Activated naive CD4-positive, alpha-beta T cell treated with anti-CD3 and anti-CD28 coated beads, Interleukin-2, amount 10 ng/mL, durations not matched to agents 7 days and 5 days (primary cell): Measurements from ENCODE around the gene NSFL1C.

Experiments used
- CTCF ChIA-PET: fragments of 350-600 bp; sonication (Branson Sonifier 250); formaldehyde crosslinking; loops from one replicate; lab custom pipeline; 2021; ENCODE audit warnings: antibody characterized with exemption; lab: Charles Lee
- DNase-seq: peaks from one replicate; pipeline ENCODE4 v3.0.0-alpha.2; 2020
- H3K27ac Mint-ChIP-seq: one replicate; pipeline ENCODE4 v1.8.0; 2021; ENCODE audit warnings: mild to moderate bottlenecking, moderate library complexity, mixed read lengths
- H3K27me3 Mint-ChIP-seq: one replicate; pipeline ENCODE4 v1.8.0; 2021; ENCODE audit warnings: mild to moderate bottlenecking, mixed read lengths
- H3K36me3 Mint-ChIP-seq: one replicate; pipeline ENCODE4 v1.8.0; 2021; ENCODE audit warnings: mixed read lengths
- H3K4me1 Mint-ChIP-seq: one replicate; pipeline ENCODE4 v1.8.0; 2021; ENCODE audit warnings: mixed read lengths
- H3K4me3 Mint-ChIP-seq: one replicate; pipeline ENCODE4 v1.8.0; 2021; ENCODE audit warnings: mild to moderate bottlenecking, moderate library complexity, mixed read lengths
- H3K9me3 Mint-ChIP-seq: one replicate; pipeline ENCODE4 v1.8.0; 2021; ENCODE audit warnings: mixed read lengths

NSFL1C gene

DNA sequence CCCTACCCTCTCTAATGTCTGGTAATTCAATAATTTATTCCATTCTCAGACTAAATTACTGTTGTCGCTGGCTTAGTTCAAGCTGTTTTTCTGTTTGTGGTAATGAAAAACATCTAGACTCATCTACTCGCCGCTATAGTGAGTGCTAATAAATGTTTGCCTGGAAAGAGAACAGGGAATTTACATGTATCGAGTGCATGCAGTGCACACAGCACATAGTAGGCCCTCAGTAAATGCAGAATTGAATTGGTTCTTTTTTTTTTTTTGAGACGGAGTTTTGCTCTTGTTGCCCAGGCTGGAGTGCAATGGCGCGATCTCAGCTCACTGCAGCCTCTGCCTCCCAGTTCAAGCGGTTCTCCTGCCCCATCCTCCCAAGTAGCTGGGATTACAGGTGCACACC lies 7.7 kb upstream of the NSFL1C start:
- Mint-ChIP-seq H3K36me3 (no peaks in the 10 kb centered on the region), H3K4me3 (no peak overlapping the region), H3K27ac (no peak overlapping the region), H3K27me3 (peaks cover 24% of the 10 kb centered on the region), H3K9me3 (no peaks in the 10 kb centered on the region), H3K4me1 (no peaks in the 10 kb centered on the region)
- no peak for DNase-seq
- CTCF ChIA-PET: interaction anchor here (1.0 to 4.2 kb wide), 3 partner anchors 23 to 32 kb away, joined by 3 to 20 read pairs (median 3); no protein-coding TSS in a partner anchor

DNA sequence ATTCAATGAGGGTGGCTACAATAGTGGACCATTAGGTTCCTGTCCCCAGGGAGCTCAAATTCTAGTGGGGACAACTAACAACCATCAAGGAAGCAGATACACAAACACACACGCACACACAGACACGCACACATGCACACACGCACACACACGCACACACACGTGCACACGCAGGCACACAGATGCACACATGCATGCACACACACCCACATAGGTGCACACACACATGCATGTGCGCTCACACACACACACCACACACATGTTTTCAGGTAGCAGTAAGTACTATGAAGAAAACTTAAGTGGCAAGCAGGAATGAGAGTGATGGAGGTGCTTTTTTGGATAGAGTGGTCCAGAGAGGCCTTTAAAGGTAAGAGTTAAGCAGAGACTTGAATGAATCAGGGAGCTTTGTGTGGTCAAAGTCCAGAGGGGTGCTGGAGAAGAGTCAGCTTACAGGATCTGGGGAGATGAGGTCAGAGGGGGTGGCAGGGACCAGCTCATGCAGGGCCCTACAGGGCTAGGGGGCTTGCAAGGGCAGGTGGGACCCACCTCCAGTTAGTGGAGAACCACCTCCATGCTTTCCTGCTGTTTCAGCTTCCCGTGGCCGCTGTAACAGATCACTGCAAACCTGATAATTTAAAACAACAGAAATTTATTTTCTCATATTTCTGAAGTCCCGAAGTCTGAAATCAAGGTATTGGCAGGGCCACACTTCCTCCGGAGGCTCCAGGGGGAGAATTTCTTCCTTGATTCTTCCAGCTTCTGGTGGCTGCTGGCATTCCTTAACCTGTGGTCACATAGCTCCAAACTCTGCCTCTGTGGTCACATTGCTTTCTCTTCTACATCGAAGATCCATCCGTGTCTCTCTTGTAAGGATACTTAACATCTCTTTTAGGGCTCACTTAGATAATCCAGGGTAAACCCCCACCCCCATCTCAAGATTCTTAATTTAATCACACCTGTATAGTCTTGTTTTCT lies 6.9 kb upstream of the NSFL1C start:
- Mint-ChIP-seq H3K27ac (no peak overlapping the region), H3K36me3 (no peaks in the 10 kb centered on the region), H3K4me1 (no peaks in the 10 kb centered on the region), H3K9me3 (no peaks in the 10 kb centered on the region), H3K27me3 (peaks cover 32% of the 10 kb centered on the region), H3K4me3 (no peak overlapping the region)
- CTCF ChIA-PET: interaction anchor here (1.0 to 4.2 kb wide), 4 partner anchors 24 to 34 kb away, joined by 3 to 20 read pairs (median 3); no protein-coding TSS in a partner anchor
- DNase-seq: no peak

DNA sequence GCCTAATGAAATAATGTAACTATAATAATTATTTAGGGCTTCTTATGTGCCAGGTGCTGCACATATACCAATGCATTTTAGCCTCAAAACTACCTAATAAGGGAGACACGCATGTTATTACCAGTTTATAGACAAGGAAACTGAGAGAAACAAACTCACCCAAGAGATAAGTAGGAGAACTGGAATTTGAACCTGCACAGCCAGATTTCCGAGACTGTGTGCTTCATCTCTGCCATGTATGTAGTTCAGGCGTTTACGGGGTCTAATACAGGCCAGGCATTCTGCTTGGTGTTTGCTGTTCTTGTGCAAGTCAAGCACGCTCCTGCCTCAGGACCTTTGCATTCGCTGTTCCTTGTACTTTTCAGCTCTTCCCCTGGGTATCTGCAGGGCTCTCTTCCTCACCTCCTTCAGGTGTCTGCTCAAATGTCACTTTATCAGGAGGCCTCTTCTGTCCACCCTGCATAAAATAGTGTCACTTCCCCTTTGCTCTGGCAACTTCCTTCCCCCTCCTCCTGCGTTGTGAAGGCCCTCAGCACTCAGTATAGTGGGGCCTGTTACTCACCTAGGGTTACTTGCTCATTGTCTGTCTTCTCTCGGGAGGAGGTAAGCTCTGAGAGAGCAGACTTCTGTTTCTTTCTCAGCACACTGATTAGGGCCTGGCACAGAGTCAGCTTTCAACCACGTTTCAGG lies 6.1 kb upstream of the NSFL1C start:
- peaks cover 6% of the 10 kb centered on the region for H3K4me1 Mint-ChIP-seq
- H3K27me3 Mint-ChIP-seq: peaks cover 36% of the 10 kb centered on the region
- CTCF ChIA-PET: interaction anchor here (1.5 to 4.2 kb wide), 2 partner anchors 31 to 33 kb away, joined by 3 to 20 read pairs; no protein-coding TSS in a partner anchor
- no peak overlapping the region for H3K4me3 Mint-ChIP-seq
- no peak overlapping the region for H3K27ac Mint-ChIP-seq
- H3K36me3 Mint-ChIP-seq: no peaks in the 10 kb centered on the region
- DNase-seq: no peak
- no peaks in the 10 kb centered on the region for H3K9me3 Mint-ChIP-seq

DNA sequence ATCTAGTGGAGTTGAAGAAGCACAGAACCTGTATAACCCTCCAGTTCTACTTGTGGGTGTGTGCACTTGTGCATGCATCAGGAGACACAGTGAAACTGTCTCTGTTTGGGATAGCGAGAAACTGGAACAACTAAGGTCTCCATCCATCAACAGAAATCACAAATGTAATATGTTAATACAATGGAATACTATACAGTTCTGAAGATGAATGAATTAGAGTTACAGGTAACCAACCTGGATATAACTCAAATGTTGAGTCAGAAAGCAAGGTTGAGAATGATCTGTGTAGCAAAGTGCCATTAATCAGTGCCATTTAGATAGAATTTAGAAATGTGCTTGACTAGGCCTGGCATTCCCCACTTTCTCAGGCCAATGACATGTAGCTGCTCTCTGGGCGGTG lies 4.6 kb upstream of the NSFL1C start:
- H3K4me3 Mint-ChIP-seq: no peak overlapping the region
- H3K36me3 Mint-ChIP-seq: no peaks in the 10 kb centered on the region
- peaks cover 14% of the 10 kb centered on the region for H3K4me1 Mint-ChIP-seq
- H3K27ac Mint-ChIP-seq: no peak overlapping the region
- CTCF ChIA-PET: interaction anchor here (0.7 kb wide), 1 partner anchor 35 kb away, joined by 3 read pairs; no protein-coding TSS in a partner anchor
- no peak for DNase-seq
- H3K27me3 Mint-ChIP-seq: peaks cover 41% of the 10 kb centered on the region
- no peaks in the 10 kb centered on the region for H3K9me3 Mint-ChIP-seq

DNA sequence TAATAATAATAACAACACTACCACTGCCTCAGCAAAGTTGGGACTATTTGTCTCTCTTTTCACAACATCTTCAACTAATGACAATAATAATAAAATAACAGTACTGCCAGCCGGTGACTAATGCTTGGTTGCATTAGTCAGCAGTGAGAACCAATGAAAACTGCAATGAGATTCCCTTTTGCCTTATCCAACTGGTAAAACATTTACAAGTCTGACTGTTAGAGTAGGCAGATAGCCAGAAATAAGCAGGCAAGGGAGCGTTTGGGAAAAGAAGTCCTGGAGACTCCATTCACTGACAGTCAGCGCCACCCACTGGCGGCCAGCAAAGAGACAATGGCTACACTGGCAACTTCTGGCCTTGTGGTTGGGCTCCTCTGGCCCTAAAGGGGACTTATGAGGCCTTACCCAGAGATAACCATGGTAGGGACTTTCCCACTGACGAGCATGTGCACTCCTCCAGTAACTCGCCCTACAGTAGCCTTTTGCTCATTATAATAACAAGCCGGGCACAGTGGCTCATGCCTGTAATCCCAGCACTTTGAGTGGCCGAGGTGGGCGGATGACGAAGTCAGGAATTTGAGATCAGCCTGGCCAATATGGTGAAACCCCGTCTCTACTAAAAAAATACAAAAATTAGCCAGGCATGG lies 3.4 kb upstream of the NSFL1C start:
- Mint-ChIP-seq H3K4me1 (peaks cover 24% of the 10 kb centered on the region), H3K9me3 (no peaks in the 10 kb centered on the region), H3K27me3 (peaks cover 38% of the 10 kb centered on the region), H3K36me3 (peaks cover 3% of the 10 kb centered on the region), H3K4me3 (no peak overlapping the region), H3K27ac (no peak overlapping the region)
- CTCF ChIA-PET: interaction anchor here (0.7 kb wide), 1 partner anchor 33 kb away, joined by 5 read pairs; no protein-coding TSS in a partner anchor
- DNase-seq: peak; percentile 38

DNA sequence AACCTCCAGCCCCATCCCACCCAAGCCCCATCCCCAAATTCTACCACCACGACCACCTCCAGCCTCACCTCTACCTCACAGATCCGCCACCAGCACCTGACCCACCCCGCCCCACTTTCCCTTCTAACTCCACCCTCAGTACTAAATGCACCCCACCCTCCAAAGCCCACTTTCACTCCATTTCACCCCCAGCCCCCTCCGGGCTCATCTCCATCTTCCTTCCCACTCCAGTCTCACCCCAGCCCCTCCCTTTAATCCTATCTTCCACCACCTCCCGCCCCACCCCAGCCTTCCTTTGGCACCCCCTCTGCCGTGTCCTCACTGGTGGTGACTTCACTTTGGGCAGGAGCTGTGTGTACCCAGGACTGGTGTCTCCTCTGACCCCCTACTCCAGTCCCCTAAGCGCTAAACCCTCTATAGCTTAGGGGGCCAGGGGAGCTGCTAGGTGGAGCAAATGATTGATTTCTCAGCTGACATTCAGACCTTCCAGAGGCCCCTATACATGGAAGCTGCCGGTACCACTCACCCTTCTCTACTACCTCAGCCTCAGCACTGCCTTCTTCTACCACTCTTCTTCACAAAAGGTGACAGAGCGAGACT lies 2.8 kb upstream of the NSFL1C start:
- Mint-ChIP-seq H3K27ac (no peak overlapping the region), H3K9me3 (no peaks in the 10 kb centered on the region), H3K4me1 (peaks cover 30% of the 10 kb centered on the region), H3K27me3 (peaks cover 38% of the 10 kb centered on the region), H3K36me3 (peaks cover 6% of the 10 kb centered on the region), H3K4me3 (no peak overlapping the region)
- DNase-seq: no peak
- CTCF ChIA-PET: interaction anchor here (0.5 to 4.3 kb wide), 6 partner anchors 15 to 308 kb away, joined by 3 to 19 read pairs (median 4); no protein-coding TSS in a partner anchor

DNA sequence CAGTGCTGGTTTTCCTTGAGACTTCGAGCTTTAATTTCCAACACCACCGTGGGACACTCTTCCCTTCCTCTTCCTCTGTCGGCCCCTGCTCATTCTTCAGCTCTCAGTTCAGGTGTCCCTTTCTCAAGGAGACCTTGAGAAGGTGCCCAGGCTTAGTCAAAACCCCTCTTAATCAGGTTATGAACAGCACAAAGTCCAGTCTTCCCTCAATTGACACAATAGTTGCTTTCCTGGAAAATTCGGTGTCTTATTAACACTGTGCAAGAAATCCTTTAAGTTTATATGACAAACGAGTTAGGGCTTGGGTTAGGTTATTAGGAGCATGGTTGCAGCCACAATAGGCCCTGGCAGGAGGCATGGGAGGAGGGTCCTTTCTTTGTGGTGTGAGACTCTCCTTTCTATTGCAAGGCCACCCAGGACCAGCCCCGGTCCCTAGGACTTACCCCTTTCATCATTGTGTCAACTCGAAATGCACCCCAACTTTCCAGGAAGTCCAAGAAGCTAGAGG lies 1.5 kb upstream of the NSFL1C start:
- CTCF ChIA-PET: interaction anchor here (0.8 to 4.3 kb wide), 14 partner anchors 9 to 309 kb away, joined by 3 to 19 read pairs (median 4); no protein-coding TSS in a partner anchor
- peaks cover 6% of the 10 kb centered on the region for H3K36me3 Mint-ChIP-seq
- no peak for DNase-seq
- H3K4me3 Mint-ChIP-seq: no peak overlapping the region
- H3K9me3 Mint-ChIP-seq: no peaks in the 10 kb centered on the region
- no peak overlapping the region for H3K27ac Mint-ChIP-seq
- H3K4me1 Mint-ChIP-seq: peaks cover 42% of the 10 kb centered on the region
- peaks cover 36% of the 10 kb centered on the region for H3K27me3 Mint-ChIP-seq

DNA sequence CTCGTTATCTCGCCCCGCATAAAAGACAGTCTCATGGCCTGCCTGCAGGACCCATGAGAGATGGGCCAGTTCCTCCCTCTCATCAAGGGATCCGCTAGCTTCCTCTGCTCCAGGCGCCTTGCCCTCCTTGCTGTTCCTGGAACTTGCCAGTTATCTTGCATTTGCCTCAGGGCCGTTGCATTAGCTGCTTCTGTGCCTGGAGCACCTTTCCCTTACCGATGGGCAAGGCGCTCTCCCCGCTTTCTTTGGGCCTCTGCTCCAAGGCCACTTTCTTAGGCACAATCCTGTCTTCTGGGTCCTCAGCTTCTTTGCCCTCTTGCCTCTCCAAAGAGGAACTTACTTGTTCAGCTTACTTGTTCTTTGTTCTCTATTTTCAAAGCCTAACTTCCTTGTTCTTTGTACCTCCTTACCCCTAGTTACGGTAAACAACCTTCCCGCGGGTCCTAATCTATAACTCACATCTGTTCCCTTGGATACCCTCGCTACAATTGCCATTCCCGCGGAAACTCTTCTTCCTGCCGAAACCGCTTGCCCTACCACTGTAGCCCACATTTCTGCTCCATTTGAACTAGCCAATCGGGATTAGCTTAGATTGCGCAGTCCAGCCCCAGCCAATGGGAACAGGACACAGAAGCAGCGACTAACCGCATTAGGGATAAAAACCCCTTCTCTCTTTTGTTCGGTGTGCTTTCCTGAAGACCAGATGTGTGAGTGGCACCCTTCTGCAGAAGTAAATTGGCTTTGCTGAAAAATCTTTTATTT lies 887 bp upstream of the NSFL1C start:
- peak; percentile 21 for DNase-seq
- H3K36me3 Mint-ChIP-seq: peaks cover 10% of the 10 kb centered on the region
- H3K9me3 Mint-ChIP-seq: no peaks in the 10 kb centered on the region
- peaks cover 47% of the 10 kb centered on the region for H3K4me1 Mint-ChIP-seq
- CTCF ChIA-PET: interaction anchor here (0.8 to 4.3 kb wide), 16 partner anchors 9 to 310 kb away, joined by 3 to 19 read pairs (median 4); no protein-coding TSS in a partner anchor
- H3K4me3 Mint-ChIP-seq: peak overlapping the region; percentile 78
- peak overlapping the region; percentile 70 for H3K27ac Mint-ChIP-seq
- peaks cover 36% of the 10 kb centered on the region for H3K27me3 Mint-ChIP-seq

DNA sequence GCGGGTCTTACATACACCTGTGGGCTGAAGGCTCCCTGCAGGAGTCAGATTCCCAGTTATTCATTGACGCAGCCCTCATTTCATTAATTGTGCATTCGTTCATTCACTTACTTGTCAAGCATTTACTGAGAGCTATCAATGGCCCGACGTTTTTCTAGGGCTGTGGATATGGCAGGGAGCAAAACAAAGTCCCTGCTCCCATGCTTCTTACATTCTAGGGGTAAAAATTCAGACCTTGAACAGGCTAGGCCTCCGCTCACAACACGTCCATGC lies 369 bp upstream of the NSFL1C start:
- Mint-ChIP-seq H3K27me3 (peaks cover 36% of the 10 kb centered on the region), H3K4me1 (peaks cover 47% of the 10 kb centered on the region), H3K36me3 (peaks cover 10% of the 10 kb centered on the region), H3K9me3 (no peaks in the 10 kb centered on the region), H3K4me3 (peak overlapping the region; percentile 78), H3K27ac (no peak overlapping the region)
- CTCF ChIA-PET: interaction anchor here (0.8 to 4.3 kb wide), 14 partner anchors 8 to 310 kb away, joined by 3 to 19 read pairs (median 4); no protein-coding TSS in a partner anchor
- no peak for DNase-seq

DNA sequence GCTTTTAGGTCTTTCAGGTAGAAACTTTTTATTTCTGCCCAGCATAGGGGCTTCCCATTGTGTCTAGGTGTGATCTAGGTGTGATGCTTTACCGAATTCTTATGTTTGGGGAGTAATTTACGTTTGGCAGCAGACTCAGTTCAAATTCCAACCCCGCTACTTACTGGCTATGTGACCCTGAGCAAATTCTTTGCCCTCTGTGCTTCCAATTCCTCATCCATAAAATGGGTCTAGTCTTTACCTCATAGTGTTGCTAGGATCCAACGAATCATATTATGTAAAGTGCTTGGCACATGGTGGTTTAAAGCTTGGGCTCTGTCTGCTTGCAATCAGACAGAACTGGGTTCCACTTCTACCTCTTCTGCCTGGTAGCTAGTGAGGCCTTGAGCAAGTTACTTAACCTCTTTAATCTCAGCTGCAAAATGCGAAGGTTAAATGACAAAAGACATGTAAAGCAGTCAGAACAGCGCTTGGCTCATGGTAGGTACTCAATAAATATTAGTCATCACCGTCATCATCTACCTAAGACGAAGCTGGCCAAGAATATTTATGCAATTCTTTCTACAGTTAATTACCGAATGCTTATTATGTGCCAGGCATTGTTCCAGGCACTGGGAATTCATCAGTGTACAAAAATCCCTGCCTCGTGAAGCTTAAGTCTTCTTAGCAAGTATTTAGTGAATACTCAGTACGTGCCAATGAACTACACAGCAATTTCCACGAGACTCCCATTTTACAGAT lies 1.0 kb downstream of the NSFL1C start:
- peaks cover 47% of the 10 kb centered on the region for H3K4me1 Mint-ChIP-seq
- peak overlapping the region; percentile 77 for H3K27ac Mint-ChIP-seq
- peak overlapping the region; percentile 78 for H3K4me3 Mint-ChIP-seq
- peaks cover 29% of the 10 kb centered on the region for H3K27me3 Mint-ChIP-seq
- CTCF ChIA-PET: interaction anchor here (1.1 to 4.3 kb wide), 6 partner anchors 12 to 311 kb away, joined by 3 to 19 read pairs (median 4); no protein-coding TSS in a partner anchor
- DNase-seq: no peak
- H3K36me3 Mint-ChIP-seq: peaks cover 13% of the 10 kb centered on the region
- H3K9me3 Mint-ChIP-seq: no peaks in the 10 kb centered on the region

DNA sequence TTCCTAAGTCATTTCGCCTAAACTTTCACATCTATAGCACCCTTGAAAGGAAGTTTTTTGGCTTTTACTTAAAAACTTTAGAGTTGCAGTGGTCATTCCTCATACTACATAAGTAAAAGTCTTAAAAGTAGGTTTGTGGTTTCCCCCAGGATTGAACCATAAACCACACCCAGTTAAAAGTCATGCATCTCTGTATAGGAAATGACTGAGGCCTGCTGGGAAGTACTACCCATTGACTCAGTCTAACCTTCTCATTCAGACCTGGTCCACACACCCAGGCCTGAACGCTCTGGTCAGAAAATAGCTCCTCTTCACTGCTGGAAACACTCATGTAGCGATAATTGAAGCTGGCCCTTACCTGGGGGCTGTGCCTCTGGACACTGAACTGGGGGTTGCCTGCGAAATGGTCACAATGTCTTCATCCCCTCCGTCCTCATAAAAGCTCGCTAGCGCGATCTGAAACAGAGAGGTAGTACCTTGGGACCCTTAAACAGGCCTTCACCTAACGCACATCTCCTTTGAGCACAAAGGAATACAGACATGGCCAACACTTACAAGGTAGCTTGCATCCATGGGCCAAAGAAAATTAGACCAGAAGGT lies 2.6 kb downstream of the NSFL1C start:
- no peak for DNase-seq
- Mint-ChIP-seq H3K4me1 (peaks cover 47% of the 10 kb centered on the region), H3K4me3 (peak overlapping the region; percentile 13), H3K9me3 (no peaks in the 10 kb centered on the region), H3K36me3 (peaks cover 18% of the 10 kb centered on the region), H3K27ac (peak overlapping the region; percentile 29), H3K27me3 (peaks cover 20% of the 10 kb centered on the region)
- CTCF ChIA-PET: interaction anchor here (1.6 kb wide), 2 partner anchors 25 to 40 kb away, joined by 3 to 5 read pairs; no protein-coding TSS in a partner anchor

DNA sequence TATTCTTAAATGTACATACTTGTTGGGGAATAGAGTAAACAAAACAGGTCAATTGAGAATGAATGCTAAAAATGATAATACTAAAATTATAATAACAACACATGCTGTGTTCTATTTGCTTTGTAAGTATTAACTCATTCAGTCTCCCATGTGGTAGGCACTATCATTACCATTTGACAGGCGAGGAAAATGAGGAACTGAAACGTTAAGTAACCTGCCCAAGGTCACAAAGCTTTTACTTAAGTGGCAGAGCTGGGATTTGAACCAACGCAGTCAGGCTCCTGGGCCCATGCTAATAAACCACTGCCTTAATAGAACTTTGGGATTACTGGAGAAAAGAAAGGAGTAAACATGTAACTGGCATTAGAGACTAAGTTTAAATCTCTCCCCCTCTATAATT lies 3.8 kb downstream of the NSFL1C start:
- CTCF ChIA-PET: interaction anchor here (0.6 kb wide), 1 partner anchor 511 kb away, joined by 3 read pairs; no protein-coding TSS in a partner anchor
- Mint-ChIP-seq H3K27ac (no peak overlapping the region), H3K4me1 (peaks cover 43% of the 10 kb centered on the region), H3K27me3 (peaks cover 7% of the 10 kb centered on the region), H3K36me3 (peaks cover 21% of the 10 kb centered on the region), H3K9me3 (no peaks in the 10 kb centered on the region), H3K4me3 (no peak overlapping the region)
- no peak for DNase-seq
